ENCODE measurements around the gene BST1. TPM values are rescaled to one million over a fixed set of nuclear protein-coding genes. Genes with fewer than 3 reads are reported as not detected.
A peak's percentile ranks its signal among the peaks of the same experiment; 100 is the strongest.

BST1 gene
- total RNA-seq, 2 experiments from 2014 or later = 0.40 to 0.95 TPM

GRCh38 chr4:15665753-15666365, 37.0 kb upstream of the BST1 start:
- H3K9me3 Mint-ChIP-seq = peaks cover 2% of the 10 kb centered on the region
- peaks cover 33% of the 10 kb centered on the region for H3K36me3 Mint-ChIP-seq (ENCODE audit: low read depth)
- CTCF ChIA-PET = interaction anchor here (1.6 kb wide), 1 partner anchor 13 kb away, joined by 5 read pairs; no protein-coding TSS in a partner anchor
- no peak for DNase-seq
- H3K27ac Mint-ChIP-seq = peak overlapping the region; percentile 66
- no peaks in the 10 kb centered on the region for H3K27me3 Mint-ChIP-seq
- H3K4me1 Mint-ChIP-seq = peaks cover 24% of the 10 kb centered on the region
- H3K4me3 Mint-ChIP-seq = no peak overlapping the region
- POLR2A ChIA-PET = interaction anchor here (4.2 kb wide), 1 partner anchor 11 kb away, joined by 29 read pairs; the partner anchor contains the start of gene FBXL5

DNA sequence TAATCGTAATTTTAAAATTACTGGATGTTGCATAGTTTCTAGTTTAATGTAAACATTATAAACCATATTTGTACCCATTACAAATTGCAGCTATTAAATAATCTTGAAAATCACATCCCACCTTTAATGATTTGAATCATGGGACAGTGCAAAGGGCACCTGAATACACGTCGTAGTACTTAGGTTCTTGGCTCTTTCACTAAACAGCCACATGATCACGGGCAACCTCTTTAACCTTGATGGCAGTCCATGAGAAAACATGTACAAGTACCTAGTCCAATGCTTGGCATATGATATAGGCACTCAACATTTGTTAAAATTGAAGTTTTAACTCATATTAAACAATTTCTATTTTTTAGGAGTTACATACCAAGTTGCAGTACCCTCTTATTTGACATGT, 35.9 kb upstream of the BST1 start:
- no peaks in the 10 kb centered on the region for H3K27me3 Mint-ChIP-seq
- peaks cover 2% of the 10 kb centered on the region for H3K9me3 Mint-ChIP-seq
- no peak overlapping the region for H3K4me3 Mint-ChIP-seq
- peaks cover 43% of the 10 kb centered on the region for H3K36me3 Mint-ChIP-seq (ENCODE audit: low read depth)
- H3K27ac Mint-ChIP-seq = no peak overlapping the region
- CTCF ChIA-PET = no interaction called here
- DNase-seq = no peak
- POLR2A ChIA-PET = interaction anchor here (4.2 kb wide), 1 partner anchor 12 kb away, joined by 29 read pairs; the partner anchor contains the start of gene FBXL5
- peaks cover 32% of the 10 kb centered on the region for H3K4me1 Mint-ChIP-seq

GRCh38 chr4:15668566-15669435, 34.1 kb upstream of the BST1 start:
- no peak for DNase-seq
- Mint-ChIP-seq H3K4me3 (no peak overlapping the region), H3K27me3 (no peaks in the 10 kb centered on the region), H3K9me3 (peaks cover 2% of the 10 kb centered on the region), H3K4me1 (peaks cover 32% of the 10 kb centered on the region), H3K27ac (no peak overlapping the region), H3K36me3 (ENCODE audit: low read depth) (peaks cover 50% of the 10 kb centered on the region)
- ChIA-PET POLR2A (interaction anchor here (1.0 to 1.1 kb wide), 2 partner anchors 12 to 14 kb away, joined by 3 to 6 read pairs; no protein-coding TSS in a partner anchor), CTCF (no interaction called here)

DNA sequence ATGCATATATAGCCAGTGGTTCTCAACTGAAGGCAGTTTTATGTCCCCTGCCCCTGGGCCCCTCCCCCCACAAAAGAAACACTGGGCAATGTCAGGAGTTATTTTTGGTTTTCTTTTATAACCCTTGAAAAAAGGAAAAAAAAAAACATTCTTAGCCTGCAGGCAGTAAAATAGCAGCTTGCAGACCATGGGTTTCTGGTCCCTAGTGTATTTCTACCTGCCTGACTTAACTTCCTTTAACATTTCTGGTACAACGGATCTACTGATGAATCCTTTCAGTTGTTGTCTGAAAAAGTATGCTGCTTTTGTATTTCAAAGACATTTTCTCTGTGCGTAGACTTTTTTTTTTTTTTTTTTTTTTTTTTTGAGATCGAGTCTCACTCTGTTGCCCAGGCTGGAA, 32.3 kb upstream of the BST1 start:
- Mint-ChIP-seq H3K27me3 (no peaks in the 10 kb centered on the region), H3K36me3 (ENCODE audit: low read depth) (peaks cover 50% of the 10 kb centered on the region), H3K9me3 (peaks cover 2% of the 10 kb centered on the region), H3K4me3 (no peak overlapping the region), H3K27ac (no peak overlapping the region), H3K4me1 (peaks cover 24% of the 10 kb centered on the region)
- POLR2A ChIA-PET = interaction anchor here (1.2 kb wide), 1 partner anchor 15 kb away, joined by 4 read pairs; no protein-coding TSS in a partner anchor
- CTCF ChIA-PET = interaction anchor here (2.5 kb wide), 1 partner anchor 10 kb away, joined by 9 read pairs; no protein-coding TSS in a partner anchor
- DNase-seq = no peak

DNA sequence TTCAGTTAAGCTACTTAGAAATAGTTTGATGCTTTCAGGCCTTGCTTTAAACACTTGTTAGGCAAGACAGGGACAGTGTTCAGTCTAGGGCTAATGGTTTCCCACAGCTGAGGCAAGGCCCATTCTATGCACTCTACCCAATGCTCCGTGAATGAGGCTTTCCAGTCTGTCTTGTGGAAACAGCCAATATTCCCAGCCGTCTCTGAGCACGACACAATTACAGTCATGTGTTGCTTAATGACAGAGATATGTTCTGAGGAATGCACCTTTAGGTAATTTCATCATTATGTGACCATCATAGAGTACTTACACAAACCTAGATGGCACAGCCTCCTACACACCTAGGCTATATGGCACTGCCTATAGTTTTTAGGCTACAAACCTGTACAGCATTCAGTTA, 30.8 kb upstream of the BST1 start:
- Mint-ChIP-seq H3K4me1 (peaks cover 18% of the 10 kb centered on the region), H3K27ac (no peak overlapping the region), H3K36me3 (ENCODE audit: low read depth) (peaks cover 36% of the 10 kb centered on the region), H3K9me3 (no peaks in the 10 kb centered on the region), H3K27me3 (no peaks in the 10 kb centered on the region), H3K4me3 (no peak overlapping the region)
- no peak for DNase-seq
- ChIA-PET CTCF (interaction anchor here (2.5 kb wide), 1 partner anchor 8 kb away, joined by 9 read pairs; no protein-coding TSS in a partner anchor), POLR2A (interaction anchor here (0.7 to 3.1 kb wide), 3 partner anchors 9 to 18 kb away, joined by 3 to 19 read pairs (median 7); partner anchors contain the start of genes FAM200B and FBXL5)

GRCh38 chr4:15673337-15673736, 29.5 kb upstream of the BST1 start:
- CTCF ChIA-PET = no interaction called here

GRCh38 chr4:15674046-15674445, 28.8 kb upstream of the BST1 start:
- ChIA-PET CTCF (no interaction called here), POLR2A (interaction anchor here (1.6 to 3.1 kb wide), 2 partner anchors 8 to 20 kb away, joined by 7 to 19 read pairs; partner anchors contain the start of genes FAM200B and FBXL5)
- Mint-ChIP-seq H3K27ac (no peak overlapping the region), H3K36me3 (ENCODE audit: low read depth) (peaks cover 35% of the 10 kb centered on the region), H3K4me3 (no peak overlapping the region), H3K27me3 (no peaks in the 10 kb centered on the region), H3K4me1 (peaks cover 29% of the 10 kb centered on the region), H3K9me3 (no peaks in the 10 kb centered on the region)
- no peak for DNase-seq

More at GRCh38 chr4:15673337-15673736, 29.5 kb upstream of the BST1 start:
- H3K4me1 Mint-ChIP-seq = peaks cover 27% of the 10 kb centered on the region
- peaks cover 35% of the 10 kb centered on the region for H3K36me3 Mint-ChIP-seq (ENCODE audit: low read depth)
- H3K27ac Mint-ChIP-seq = no peak overlapping the region
- DNase-seq = no peak
- H3K9me3 Mint-ChIP-seq = no peaks in the 10 kb centered on the region
- no peak overlapping the region for H3K4me3 Mint-ChIP-seq
- H3K27me3 Mint-ChIP-seq = no peaks in the 10 kb centered on the region
- POLR2A ChIA-PET = interaction anchor here (1.6 to 3.1 kb wide), 2 partner anchors 9 to 19 kb away, joined by 7 to 19 read pairs; partner anchors contain the start of genes FAM200B and FBXL5

DNA sequence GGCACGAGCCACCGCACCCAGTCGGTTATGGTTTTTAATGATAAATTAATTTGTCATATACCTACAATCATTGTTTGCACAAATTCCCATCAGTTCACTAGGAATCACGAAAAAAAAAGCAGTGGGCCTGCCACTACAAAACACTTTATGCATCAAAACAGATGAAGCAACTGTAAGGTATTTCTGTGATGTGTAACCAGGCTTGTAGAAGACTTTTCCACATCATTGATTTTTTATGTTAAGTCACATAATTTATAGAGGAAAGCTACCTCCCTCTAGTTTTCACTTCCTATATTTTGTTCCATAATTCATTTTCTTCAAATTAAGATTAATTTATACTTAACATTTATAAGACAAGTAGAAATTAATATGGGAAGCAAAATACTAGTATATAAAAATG, 27.9 kb upstream of the BST1 start:
- CTCF ChIA-PET = no interaction called here
- Mint-ChIP-seq H3K36me3 (ENCODE audit: low read depth) (peaks cover 39% of the 10 kb centered on the region), H3K27ac (no peak overlapping the region), H3K4me1 (peaks cover 38% of the 10 kb centered on the region), H3K27me3 (no peaks in the 10 kb centered on the region), H3K4me3 (no peak overlapping the region), H3K9me3 (no peaks in the 10 kb centered on the region)
- DNase-seq = no peak
- POLR2A ChIA-PET = interaction anchor here (1.9 kb wide), 1 partner anchor 20 kb away, joined by 6 read pairs; the partner anchor contains the start of gene FBXL5

- Mint-ChIP-seq H3K9me3 (no peaks in the 10 kb centered on the region), H3K4me1 (peaks cover 41% of the 10 kb centered on the region), H3K4me3 (no peak overlapping the region), H3K36me3 (ENCODE audit: low read depth) (peaks cover 41% of the 10 kb centered on the region), H3K27ac (no peak overlapping the region), H3K27me3 (no peaks in the 10 kb centered on the region)
- POLR2A ChIA-PET = interaction anchor here (1.9 kb wide), 1 partner anchor 20 kb away, joined by 6 read pairs; the partner anchor contains the start of gene FBXL5
- DNase-seq = no peak
- CTCF ChIA-PET = interaction anchor here (0.7 kb wide), 1 partner anchor 224 kb away, joined by 3 read pairs; no protein-coding TSS in a partner anchor
These were observed 27.5 kb upstream of the BST1 start for GRCh38 chr4:15675356-15675755.

- no peak overlapping the region for H3K4me3 Mint-ChIP-seq
- CTCF ChIA-PET = interaction anchor here (0.7 to 1.8 kb wide), 3 partner anchors 26 to 1574 kb away, joined by 3 to 6 read pairs (median 3); no protein-coding TSS in a partner anchor
- H3K9me3 Mint-ChIP-seq = no peaks in the 10 kb centered on the region
- H3K4me1 Mint-ChIP-seq = peaks cover 41% of the 10 kb centered on the region
- POLR2A ChIA-PET = interaction anchor here (1.9 kb wide), 1 partner anchor 21 kb away, joined by 6 read pairs; the partner anchor contains the start of gene FBXL5
- H3K36me3 Mint-ChIP-seq (ENCODE audit: low read depth) = peaks cover 41% of the 10 kb centered on the region
- no peak for DNase-seq
- H3K27me3 Mint-ChIP-seq = no peaks in the 10 kb centered on the region
- H3K27ac Mint-ChIP-seq = no peak overlapping the region
These were observed 26.8 kb upstream of the BST1 start for GRCh38 chr4:15676039-15676438.

GRCh38 chr4:15676899-15677298, 26.0 kb upstream of the BST1 start:
- ChIA-PET CTCF (interaction anchor here (0.9 to 1.8 kb wide), 2 partner anchors 27 to 280 kb away, joined by 3 to 6 read pairs; no protein-coding TSS in a partner anchor), POLR2A (no interaction called here)
- H3K36me3 Mint-ChIP-seq (ENCODE audit: low read depth) = peaks cover 40% of the 10 kb centered on the region
- DNase-seq = no peak
- H3K27me3 Mint-ChIP-seq = no peaks in the 10 kb centered on the region
- no peak overlapping the region for H3K4me3 Mint-ChIP-seq
- no peak overlapping the region for H3K27ac Mint-ChIP-seq
- no peaks in the 10 kb centered on the region for H3K9me3 Mint-ChIP-seq
- H3K4me1 Mint-ChIP-seq = peaks cover 37% of the 10 kb centered on the region

DNA sequence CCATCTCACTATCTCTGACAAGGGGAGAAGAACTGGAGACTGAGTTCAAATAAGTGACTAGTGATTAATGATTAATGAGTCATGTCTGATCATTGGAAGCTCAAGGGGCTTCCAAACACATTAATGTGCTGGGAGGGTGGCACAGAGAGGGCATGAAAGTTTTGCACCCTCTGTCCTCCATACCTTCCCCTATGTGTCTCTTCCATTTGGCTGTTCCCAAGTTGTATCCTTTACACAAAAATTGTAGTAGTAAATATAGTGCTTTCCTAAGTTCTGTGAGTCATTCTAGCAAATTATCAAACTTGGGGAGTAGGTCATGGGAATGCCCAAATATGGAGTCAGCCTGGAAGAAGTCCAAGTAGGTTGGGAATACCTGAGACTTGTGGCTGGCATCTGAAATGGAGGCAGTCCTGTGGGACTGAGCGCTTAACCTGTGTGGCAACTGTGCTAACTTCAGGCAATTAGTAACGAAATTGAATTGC, 25.3 kb upstream of the BST1 start:
- no peaks in the 10 kb centered on the region for H3K9me3 Mint-ChIP-seq
- no peak overlapping the region for H3K27ac Mint-ChIP-seq
- no peak overlapping the region for H3K4me3 Mint-ChIP-seq
- POLR2A ChIA-PET = no interaction called here
- H3K27me3 Mint-ChIP-seq = no peaks in the 10 kb centered on the region
- DNase-seq = no peak
- CTCF ChIA-PET = interaction anchor here (0.9 to 1.8 kb wide), 2 partner anchors 28 to 280 kb away, joined by 3 to 6 read pairs; no protein-coding TSS in a partner anchor
- peaks cover 35% of the 10 kb centered on the region for H3K36me3 Mint-ChIP-seq (ENCODE audit: low read depth)
- H3K4me1 Mint-ChIP-seq = peaks cover 41% of the 10 kb centered on the region
